K562 (cell line): ENCODE data around the gene CLIC1. TPM values are rescaled to one million over a fixed set of nuclear protein-coding genes. Genes with fewer than 3 reads are reported as not detected.
A peak's percentile ranks its signal among the peaks of the same experiment; 100 is the strongest.

ENCODE experiments used
- ELF2 ChIP-seq: fragments of 250-450 bp; sonication (Bioruptor Pico); IDR thresholded peaks from 2 replicates; pipeline ENCODE4 v1.5.0; 2021; ENCODE audit warnings: mild to moderate bottlenecking
- ETV6 ChIP-seq, 3 experiments: fragments of 150-350 bp in 1 of 3; sonication (generic) in 1 of 3; formaldehyde crosslinking in 1 of 3; IDR thresholded peaks; 2 replicates each; pipeline versions ENCODE4 v1.6.1 to v1.8.0; 2014 to 2022; ENCODE audit warnings: borderline replicate concordance in 2 of 3, low read depth in 2 of 3, antibody characterized with exemption in 1 of 3, low read length in 1 of 3, mild to moderate bottlenecking in 1 of 3, missing genetic modification reagents in 1 of 3
- ILF3 ChIP-seq: fragments of 450-650 bp; IDR thresholded peaks from 2 replicates; pipeline ENCODE4 v1.6.1; 2018; ENCODE audit warnings: antibody characterized with exemption, mild to moderate bottlenecking, moderate library complexity, borderline replicate concordance
- LARP7 ChIP-seq: fragments of 450-650 bp; IDR thresholded peaks from 2 replicates; pipeline ENCODE4 v1.6.1; 2016
- PCBP1 ChIP-seq: fragments of 200-400 bp; formaldehyde crosslinking; IDR thresholded peaks from 2 replicates; pipeline ENCODE4 v1.6.1; 2018; ENCODE audit warnings: mild to moderate bottlenecking, low read depth, low read length; ENCODE audit not compliant: poor library complexity, severe bottlenecking
- PPARD ChIP-seq: fragments of 250-450 bp; sonication (Bioruptor Pico); IDR thresholded peaks from 2 replicates; pipeline ENCODE4 v1.8.0; 2022; ENCODE audit warnings: inconsistent platforms, mild to moderate bottlenecking, moderate library complexity
- TEAD1 ChIP-seq, 2 experiments: fragments of 450-650 bp in 1 of 2; sonication (generic) in 1 of 2; formaldehyde crosslinking; IDR thresholded peaks; 2 replicates each; pipeline versions ENCODE4 v1.4.0 to v1.8.0; 2020 to 2022; ENCODE audit warnings: mild to moderate bottlenecking in 2 of 2, missing genetic modification reagents in 1 of 2
- ZFP36 ChIP-seq: fragments of 150-350 bp; IDR thresholded peaks from 2 replicates; pipeline ENCODE4 v1.6.1; 2018; ENCODE audit warnings: low read length, low read depth; ENCODE audit not compliant: partially characterized antibody
- polyA plus RNA-seq, 8 experiments: library from polyadenylated mRNA; depleted of rRNA in 4 of 8; stranded (reverse) in 5 of 8; unstranded in 3 of 8; fragments of >200 nt; fragmentation: Nextera tagmentation in 2 of 8; fragmentation: Illumina TruSeq in 1 of 8; extraction: Ambion mirVana in 2 of 8; extraction: Trizol in 1 of 8; gene quantifications; 2 replicates each; pipeline versions ENCODE4 v1.2.1 to v1.2.3, GENCODE V29; 2011 to 2014; ENCODE audit warnings: inconsistent platforms in 1 of 8, missing spikeins in 1 of 8
- total RNA-seq, 7 experiments: library from RNA; depleted of rRNA in 6 of 7; stranded (reverse); fragments of >200 nt in 6 of 7; fragmentation: Illumina TruSeq in 2 of 7; extraction: Trizol in 2 of 7; gene quantifications; 2 replicates each; pipeline versions ENCODE4 v1.2.1 to v1.2.3, GENCODE V29; 2011 to 2021; ENCODE audit warnings: low replicate concordance in 1 of 7
- TF ChIP-seq, protein P1 (sequence below): fragments of 200-600 bp; sonication (generic); IDR thresholded peaks from one replicate; pipeline ENCODE4 v1.6.1; 2012; ENCODE audit warnings: mild to moderate bottlenecking, low read depth, low read length, inconsistent platforms
- TF ChIP-seq, protein P2 (sequence below): fragments of 150-350 bp; IDR thresholded peaks from 2 replicates; pipeline ENCODE4 v1.6.1; 2014; ENCODE audit warnings: low read depth, mild to moderate bottlenecking, low read length, borderline replicate concordance

The CLIC1 gene
- total and polyA plus RNA-seq, 9 of the 15 experiments (the other 6 are each of a cell fraction or from before 2014, with no cell fraction given), result 1,267 to 2,419 (median 1,808) TPM

- TF ChIP-seq, protein P1, sequence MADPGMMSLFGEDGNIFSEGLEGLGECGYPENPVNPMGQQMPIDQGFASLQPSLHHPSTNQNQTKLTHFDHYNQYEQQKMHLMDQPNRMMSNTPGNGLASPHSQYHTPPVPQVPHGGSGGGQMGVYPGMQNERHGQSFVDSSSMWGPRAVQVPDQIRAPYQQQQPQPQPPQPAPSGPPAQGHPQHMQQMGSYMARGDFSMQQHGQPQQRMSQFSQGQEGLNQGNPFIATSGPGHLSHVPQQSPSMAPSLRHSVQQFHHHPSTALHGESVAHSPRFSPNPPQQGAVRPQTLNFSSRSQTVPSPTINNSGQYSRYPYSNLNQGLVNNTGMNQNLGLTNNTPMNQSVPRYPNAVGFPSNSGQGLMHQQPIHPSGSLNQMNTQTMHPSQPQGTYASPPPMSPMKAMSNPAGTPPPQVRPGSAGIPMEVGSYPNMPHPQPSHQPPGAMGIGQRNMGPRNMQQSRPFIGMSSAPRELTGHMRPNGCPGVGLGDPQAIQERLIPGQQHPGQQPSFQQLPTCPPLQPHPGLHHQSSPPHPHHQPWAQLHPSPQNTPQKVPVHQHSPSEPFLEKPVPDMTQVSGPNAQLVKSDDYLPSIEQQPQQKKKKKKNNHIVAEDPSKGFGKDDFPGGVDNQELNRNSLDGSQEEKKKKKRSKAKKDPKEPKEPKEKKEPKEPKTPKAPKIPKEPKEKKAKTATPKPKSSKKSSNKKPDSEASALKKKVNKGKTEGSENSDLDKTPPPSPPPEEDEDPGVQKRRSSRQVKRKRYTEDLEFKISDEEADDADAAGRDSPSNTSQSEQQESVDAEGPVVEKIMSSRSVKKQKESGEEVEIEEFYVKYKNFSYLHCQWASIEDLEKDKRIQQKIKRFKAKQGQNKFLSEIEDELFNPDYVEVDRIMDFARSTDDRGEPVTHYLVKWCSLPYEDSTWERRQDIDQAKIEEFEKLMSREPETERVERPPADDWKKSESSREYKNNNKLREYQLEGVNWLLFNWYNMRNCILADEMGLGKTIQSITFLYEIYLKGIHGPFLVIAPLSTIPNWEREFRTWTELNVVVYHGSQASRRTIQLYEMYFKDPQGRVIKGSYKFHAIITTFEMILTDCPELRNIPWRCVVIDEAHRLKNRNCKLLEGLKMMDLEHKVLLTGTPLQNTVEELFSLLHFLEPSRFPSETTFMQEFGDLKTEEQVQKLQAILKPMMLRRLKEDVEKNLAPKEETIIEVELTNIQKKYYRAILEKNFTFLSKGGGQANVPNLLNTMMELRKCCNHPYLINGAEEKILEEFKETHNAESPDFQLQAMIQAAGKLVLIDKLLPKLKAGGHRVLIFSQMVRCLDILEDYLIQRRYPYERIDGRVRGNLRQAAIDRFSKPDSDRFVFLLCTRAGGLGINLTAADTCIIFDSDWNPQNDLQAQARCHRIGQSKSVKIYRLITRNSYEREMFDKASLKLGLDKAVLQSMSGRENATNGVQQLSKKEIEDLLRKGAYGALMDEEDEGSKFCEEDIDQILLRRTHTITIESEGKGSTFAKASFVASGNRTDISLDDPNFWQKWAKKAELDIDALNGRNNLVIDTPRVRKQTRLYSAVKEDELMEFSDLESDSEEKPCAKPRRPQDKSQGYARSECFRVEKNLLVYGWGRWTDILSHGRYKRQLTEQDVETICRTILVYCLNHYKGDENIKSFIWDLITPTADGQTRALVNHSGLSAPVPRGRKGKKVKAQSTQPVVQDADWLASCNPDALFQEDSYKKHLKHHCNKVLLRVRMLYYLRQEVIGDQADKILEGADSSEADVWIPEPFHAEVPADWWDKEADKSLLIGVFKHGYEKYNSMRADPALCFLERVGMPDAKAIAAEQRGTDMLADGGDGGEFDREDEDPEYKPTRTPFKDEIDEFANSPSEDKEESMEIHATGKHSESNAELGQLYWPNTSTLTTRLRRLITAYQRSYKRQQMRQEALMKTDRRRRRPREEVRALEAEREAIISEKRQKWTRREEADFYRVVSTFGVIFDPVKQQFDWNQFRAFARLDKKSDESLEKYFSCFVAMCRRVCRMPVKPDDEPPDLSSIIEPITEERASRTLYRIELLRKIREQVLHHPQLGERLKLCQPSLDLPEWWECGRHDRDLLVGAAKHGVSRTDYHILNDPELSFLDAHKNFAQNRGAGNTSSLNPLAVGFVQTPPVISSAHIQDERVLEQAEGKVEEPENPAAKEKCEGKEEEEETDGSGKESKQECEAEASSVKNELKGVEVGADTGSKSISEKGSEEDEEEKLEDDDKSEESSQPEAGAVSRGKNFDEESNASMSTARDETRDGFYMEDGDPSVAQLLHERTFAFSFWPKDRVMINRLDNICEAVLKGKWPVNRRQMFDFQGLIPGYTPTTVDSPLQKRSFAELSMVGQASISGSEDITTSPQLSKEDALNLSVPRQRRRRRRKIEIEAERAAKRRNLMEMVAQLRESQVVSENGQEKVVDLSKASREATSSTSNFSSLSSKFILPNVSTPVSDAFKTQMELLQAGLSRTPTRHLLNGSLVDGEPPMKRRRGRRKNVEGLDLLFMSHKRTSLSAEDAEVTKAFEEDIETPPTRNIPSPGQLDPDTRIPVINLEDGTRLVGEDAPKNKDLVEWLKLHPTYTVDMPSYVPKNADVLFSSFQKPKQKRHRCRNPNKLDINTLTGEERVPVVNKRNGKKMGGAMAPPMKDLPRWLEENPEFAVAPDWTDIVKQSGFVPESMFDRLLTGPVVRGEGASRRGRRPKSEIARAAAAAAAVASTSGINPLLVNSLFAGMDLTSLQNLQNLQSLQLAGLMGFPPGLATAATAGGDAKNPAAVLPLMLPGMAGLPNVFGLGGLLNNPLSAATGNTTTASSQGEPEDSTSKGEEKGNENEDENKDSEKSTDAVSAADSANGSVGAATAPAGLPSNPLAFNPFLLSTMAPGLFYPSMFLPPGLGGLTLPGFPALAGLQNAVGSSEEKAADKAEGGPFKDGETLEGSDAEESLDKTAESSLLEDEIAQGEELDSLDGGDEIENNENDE, result peak; percentile 36
- TF ChIP-seq ZFP36 (no peak), LARP7 (peak; percentile 10; the same call in 1 of the 2 replicates), PPARD (CRISPR knock-in tag) (no peak), ILF3 (no peak), TEAD1 (CRISPR knock-in tag; IDR thresholded peaks at IDR 0.05) (peak in 1 of 2 experiments; percentile 52; a peak in 1 of 4 replicates), ETV6 (IDR thresholded peaks at IDR 0.05; ENCODE audit: borderline replicate concordance in 1 of 2, low read depth in 2 of 2, low read length in 1 of 2) (no peak), ETV6 (CRISPR knock-in tag; IDR thresholded peaks at IDR 0.05; ENCODE audit: borderline replicate concordance) (peak; percentile 20; the same call in 1 of the 2 replicates), ELF2 (peak; percentile 93), PCBP1 (no peak)
- TF ChIP-seq, protein P2, sequence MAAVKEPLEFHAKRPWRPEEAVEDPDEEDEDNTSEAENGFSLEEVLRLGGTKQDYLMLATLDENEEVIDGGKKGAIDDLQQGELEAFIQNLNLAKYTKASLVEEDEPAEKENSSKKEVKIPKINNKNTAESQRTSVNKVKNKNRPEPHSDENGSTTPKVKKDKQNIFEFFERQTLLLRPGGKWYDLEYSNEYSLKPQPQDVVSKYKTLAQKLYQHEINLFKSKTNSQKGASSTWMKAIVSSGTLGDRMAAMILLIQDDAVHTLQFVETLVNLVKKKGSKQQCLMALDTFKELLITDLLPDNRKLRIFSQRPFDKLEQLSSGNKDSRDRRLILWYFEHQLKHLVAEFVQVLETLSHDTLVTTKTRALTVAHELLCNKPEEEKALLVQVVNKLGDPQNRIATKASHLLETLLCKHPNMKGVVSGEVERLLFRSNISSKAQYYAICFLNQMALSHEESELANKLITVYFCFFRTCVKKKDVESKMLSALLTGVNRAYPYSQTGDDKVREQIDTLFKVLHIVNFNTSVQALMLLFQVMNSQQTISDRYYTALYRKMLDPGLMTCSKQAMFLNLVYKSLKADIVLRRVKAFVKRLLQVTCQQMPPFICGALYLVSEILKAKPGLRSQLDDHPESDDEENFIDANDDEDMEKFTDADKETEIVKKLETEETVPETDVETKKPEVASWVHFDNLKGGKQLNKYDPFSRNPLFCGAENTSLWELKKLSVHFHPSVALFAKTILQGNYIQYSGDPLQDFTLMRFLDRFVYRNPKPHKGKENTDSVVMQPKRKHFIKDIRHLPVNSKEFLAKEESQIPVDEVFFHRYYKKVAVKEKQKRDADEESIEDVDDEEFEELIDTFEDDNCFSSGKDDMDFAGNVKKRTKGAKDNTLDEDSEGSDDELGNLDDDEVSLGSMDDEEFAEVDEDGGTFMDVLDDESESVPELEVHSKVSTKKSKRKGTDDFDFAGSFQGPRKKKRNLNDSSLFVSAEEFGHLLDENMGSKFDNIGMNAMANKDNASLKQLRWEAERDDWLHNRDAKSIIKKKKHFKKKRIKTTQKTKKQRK, result no peak
These were observed at the start of gene CLIC1 (continued) for GRCh38 chr6:31736021-31736767.
